Peyer's patch (tissue), 4 donors: ENCODE data around the gene ANG. TPM values are rescaled to one million over a fixed set of nuclear protein-coding genes. Genes with fewer than 3 reads are reported as not detected.
"Not testable (repeated sequence)": the region's sequence is repeated elsewhere in the genome, so short reads cannot be mapped to it uniquely, and the experiment has no call there.

Experiments used
- DNase-seq, 3 donors: peaks; one replicate each; pipeline ENCODE4 v3.0.0-alpha.2; 2017 to 2019
- H3K27ac ChIP-seq, 4 donors: fragments of 200-600 bp; sonication (generic); one replicate each; pipeline ENCODE4 v1.5.1; 2016 to 2019
- H3K27me3 ChIP-seq, 2 donors: fragments of 200-600 bp; sonication (generic); one replicate each; pipeline ENCODE4 v1.5.1; 2019
- H3K36me3 ChIP-seq, 3 donors: fragments of 200-600 bp; sonication (generic); one replicate each; pipeline ENCODE4 v1.5.1; 2016 to 2019
- H3K4me1 ChIP-seq, 4 donors: fragments of 200-600 bp; sonication (generic); one replicate each; pipeline ENCODE4 v1.5.1; 2016 to 2019
- H3K4me3 ChIP-seq, 4 donors: fragments of 200-600 bp; sonication (generic); 1 replicate in 3 of 4; 2 replicates in 1 of 4; pipeline ENCODE4 v1.5.1; 2016 to 2019; ENCODE audit warnings: mild to moderate bottlenecking in 1 of 4
- H3K9me3 ChIP-seq, 4 donors: fragments of 200-600 bp; sonication (generic); one replicate each; pipeline ENCODE4 v1.5.1; 2016 to 2019; ENCODE audit warnings: mild to moderate bottlenecking in 1 of 4
- POLR2A ChIP-seq, 2 donors: fragments of 450-650 bp; IDR thresholded peaks; one replicate each; pipeline ENCODE4 v1.5.1; 2017; ENCODE audit warnings: antibody characterized with exemption in 2 of 2, mild to moderate bottlenecking in 2 of 2, moderate library complexity in 2 of 2
- total RNA-seq, 4 donors: library from RNA; depleted of rRNA; stranded (reverse); fragments of >200 nt; gene quantifications; one replicate each; pipeline ENCODE4 v1.1.0, GENCODE V29; 2016
- TF ChIP-seq, protein P1 (sequence below), 6 experiments: fragments of 450-650 bp in 4 of 6; fragments of 200-600 bp in 2 of 6; sonication (generic) in 1 of 6; IDR thresholded peaks; one replicate each; pipeline ENCODE4 v1.5.1; 2017 to 2019; ENCODE audit warnings: antibody characterized with exemption in 6 of 6, mild to moderate bottlenecking in 3 of 6, moderate library complexity in 1 of 6

Gene ANG
- total RNA-seq, 4 donors from 2014 or later = 19.6 to 22.3 (median 20.0) TPM

DNA sequence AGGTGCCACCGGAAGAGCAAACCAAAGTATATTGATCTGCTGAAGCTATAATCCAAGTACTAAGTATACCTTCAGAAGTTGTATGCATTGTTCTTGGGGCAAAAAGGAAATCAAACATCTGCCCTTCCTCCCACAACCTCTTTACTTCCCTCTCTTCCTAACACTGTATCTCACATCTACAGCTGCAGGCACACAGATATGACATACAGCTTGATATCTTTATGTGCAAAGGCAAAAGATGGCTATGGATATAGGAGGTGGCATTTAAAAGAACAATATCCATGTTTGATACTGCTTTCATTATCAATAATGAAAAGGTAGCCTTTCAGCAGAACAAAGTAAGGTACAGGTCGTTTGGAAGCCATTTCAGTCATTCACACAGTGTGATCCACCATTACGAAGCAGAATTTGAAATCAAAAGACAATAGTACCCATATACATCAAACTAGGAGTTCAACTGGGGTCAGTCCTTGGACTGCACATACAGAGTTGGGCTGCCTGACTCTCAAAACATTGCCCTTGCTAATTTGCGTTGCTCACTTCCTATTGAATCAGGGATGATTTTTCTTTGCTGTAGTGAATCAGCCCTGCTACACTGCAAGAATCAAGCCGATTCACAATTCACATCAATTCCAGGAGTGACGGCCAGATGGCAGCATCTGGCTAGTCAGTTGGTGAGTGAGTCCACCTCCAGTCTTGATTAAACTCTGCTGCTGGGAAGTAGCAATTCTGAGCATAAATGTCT is 8.9 kb downstream of the ANG start:
- DNase-seq = peak; percentile 68 to 90 (median 82)
- Histone ChIP-seq H3K27ac (no peak overlapping the region), H3K9me3 (no peaks in the 10 kb centered on the region), H3K36me3 (peaks cover 0 to 29% (median 0%) of the 10 kb centered on the region in 3 donors), H3K27me3 (no peaks in the 10 kb centered on the region), H3K4me1 (no peaks in the 10 kb centered on the region), H3K4me3 (no peak overlapping the region)
- TF ChIP-seq POLR2A (IDR thresholded peaks at IDR 0.05) = no peak
- TF ChIP-seq, protein P1, sequence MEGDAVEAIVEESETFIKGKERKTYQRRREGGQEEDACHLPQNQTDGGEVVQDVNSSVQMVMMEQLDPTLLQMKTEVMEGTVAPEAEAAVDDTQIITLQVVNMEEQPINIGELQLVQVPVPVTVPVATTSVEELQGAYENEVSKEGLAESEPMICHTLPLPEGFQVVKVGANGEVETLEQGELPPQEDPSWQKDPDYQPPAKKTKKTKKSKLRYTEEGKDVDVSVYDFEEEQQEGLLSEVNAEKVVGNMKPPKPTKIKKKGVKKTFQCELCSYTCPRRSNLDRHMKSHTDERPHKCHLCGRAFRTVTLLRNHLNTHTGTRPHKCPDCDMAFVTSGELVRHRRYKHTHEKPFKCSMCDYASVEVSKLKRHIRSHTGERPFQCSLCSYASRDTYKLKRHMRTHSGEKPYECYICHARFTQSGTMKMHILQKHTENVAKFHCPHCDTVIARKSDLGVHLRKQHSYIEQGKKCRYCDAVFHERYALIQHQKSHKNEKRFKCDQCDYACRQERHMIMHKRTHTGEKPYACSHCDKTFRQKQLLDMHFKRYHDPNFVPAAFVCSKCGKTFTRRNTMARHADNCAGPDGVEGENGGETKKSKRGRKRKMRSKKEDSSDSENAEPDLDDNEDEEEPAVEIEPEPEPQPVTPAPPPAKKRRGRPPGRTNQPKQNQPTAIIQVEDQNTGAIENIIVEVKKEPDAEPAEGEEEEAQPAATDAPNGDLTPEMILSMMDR (IDR thresholded peaks at IDR 0.05) = peak; percentile 65 to 92 (median 80)

DNA sequence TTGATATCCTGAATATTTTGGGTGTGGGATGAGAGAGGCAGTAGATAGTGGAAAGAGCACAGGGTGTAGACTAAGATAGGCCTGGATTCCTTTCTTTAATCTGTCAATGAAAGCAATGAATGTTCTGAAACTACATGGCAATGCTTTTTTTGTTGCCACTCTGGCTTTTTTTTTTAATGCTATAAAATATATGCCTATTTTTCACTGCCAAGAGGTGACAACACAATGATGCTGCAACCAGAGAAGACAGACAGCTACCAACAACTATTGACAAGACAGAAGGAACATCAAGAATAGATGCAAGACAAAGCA is 9.4 kb downstream of the ANG start:
- DNase-seq = no peak
- Histone ChIP-seq H3K9me3 (no peaks in the 10 kb centered on the region), H3K4me3 (no peak overlapping the region), H3K27me3 (no peaks in the 10 kb centered on the region), H3K4me1 (no peaks in the 10 kb centered on the region), H3K36me3 (peaks cover 0 to 29% (median 0%) of the 10 kb centered on the region in 3 donors), H3K27ac (no peak overlapping the region)
- TF ChIP-seq, protein P1 (IDR thresholded peaks at IDR 0.05) = no peak

DNA sequence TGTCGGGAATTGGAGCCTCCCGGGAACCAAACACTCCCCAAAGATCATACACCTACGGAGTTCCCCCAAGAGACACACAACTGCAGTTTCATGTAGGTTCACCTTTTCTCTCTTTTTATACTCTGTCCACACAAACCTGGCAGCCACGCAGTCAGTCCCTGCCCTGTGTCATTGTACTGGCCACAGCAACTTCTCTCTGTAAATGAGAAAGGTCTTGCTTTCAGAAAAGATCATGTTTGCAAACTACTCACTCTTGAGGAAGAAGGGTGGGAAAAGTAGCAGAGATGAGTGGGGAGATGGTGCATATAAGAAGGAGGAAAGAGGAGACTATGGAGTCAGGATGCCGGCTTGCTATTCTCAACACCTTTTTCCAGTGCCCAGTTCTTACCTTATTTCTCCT is 10.4 kb downstream of the ANG start:
- TF ChIP-seq, protein P1 (IDR thresholded peaks at IDR 0.05) = no peak
- no peak for TF ChIP-seq POLR2A (IDR thresholded peaks at IDR 0.05)

DNA sequence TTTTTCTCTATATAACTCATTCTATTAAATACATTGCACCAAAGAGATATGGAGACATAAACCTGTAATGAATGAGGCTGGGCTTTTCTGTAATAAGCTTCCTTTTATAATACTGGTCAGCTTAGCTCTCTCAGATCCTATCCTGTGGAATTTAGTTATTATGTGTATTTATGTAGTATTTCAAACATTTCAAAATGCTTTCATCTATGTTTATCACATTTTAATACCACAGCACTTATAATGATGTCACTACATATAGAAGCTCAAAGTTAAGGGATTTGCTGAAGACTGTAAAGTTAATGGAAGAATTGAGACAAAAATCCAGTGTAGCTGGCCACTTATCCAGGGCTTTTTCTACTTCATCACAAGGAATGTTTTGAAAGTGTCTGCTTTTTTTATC is 11.4 kb downstream of the ANG start:
- H3K27me3 ChIP-seq = no peaks in the 10 kb centered on the region
- DNase-seq = no peak
- no peak overlapping the region for H3K27ac ChIP-seq
- no peak overlapping the region for H3K4me3 ChIP-seq
- no peaks in the 10 kb centered on the region for H3K9me3 ChIP-seq
- peaks cover 0 to 20% (median 0%) of the 10 kb centered on the region in 3 donors for H3K36me3 ChIP-seq
- no peak for TF ChIP-seq POLR2A (IDR thresholded peaks at IDR 0.05)
- TF ChIP-seq, protein P1 (IDR thresholded peaks at IDR 0.05) = no peak
- H3K4me1 ChIP-seq = no peaks in the 10 kb centered on the region

More for the DNA sequence above, 10.4 kb downstream of the ANG start:
- Histone ChIP-seq H3K4me1 (no peaks in the 10 kb centered on the region), H3K4me3 (no peak overlapping the region), H3K9me3 (no peaks in the 10 kb centered on the region), H3K27me3 (no peaks in the 10 kb centered on the region), H3K36me3 (peaks cover 0 to 24% (median 0%) of the 10 kb centered on the region in 3 donors), H3K27ac (no peak overlapping the region)
- no peak for DNase-seq

GRCh38 chr14:20700965-20701364 is 12.4 kb downstream of the ANG start:
- not testable (repeated sequence) for H3K4me1 ChIP-seq, H3K4me3 ChIP-seq, H3K9me3 ChIP-seq, DNase-seq, H3K27ac ChIP-seq, H3K27me3 ChIP-seq
- peaks cover 0 to 17% (median 0%) of the 10 kb centered on the region in 3 donors for H3K36me3 ChIP-seq

DNA sequence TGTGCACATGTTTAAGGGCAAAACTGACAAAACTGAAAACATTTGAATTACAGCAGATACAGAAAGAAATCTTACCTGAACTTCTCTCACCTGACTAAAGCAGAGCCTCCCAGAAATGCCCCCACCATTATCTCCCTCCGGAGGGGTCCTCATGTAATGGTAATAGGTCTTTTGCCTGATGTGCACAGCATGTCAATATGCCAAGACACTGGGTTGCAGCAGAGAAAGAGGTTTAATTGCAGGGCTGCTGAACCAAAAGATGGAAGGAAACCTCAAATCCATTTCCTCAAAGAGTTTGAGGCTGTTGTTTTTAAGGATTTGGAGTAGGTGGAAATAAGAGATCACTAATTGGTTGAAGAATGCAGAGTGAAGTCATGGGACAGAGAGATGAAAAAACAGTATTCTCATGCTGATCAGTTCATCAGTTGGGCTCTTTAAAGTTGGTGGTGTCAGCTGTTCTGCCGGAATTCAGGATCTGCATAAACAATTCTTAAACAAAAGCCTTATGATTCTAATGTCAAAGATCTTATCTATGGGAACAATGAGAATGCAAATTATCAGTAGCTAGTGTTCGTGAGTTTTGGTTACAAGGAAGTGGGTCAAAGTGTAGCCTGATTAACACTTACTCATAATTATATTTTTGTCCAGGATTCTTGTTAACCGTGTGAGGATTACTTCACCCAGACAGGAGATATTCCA is 18.2 kb downstream of the ANG start:
- H3K4me3 ChIP-seq = no peak overlapping the region
- H3K4me1 ChIP-seq = no peaks in the 10 kb centered on the region
- no peak for DNase-seq
- no peaks in the 10 kb centered on the region for H3K9me3 ChIP-seq
- TF ChIP-seq, protein P1 (IDR thresholded peaks at IDR 0.05) = no peak
- no peak for TF ChIP-seq POLR2A (IDR thresholded peaks at IDR 0.05)
- H3K27me3 ChIP-seq = no peaks in the 10 kb centered on the region
- no peaks in the 10 kb centered on the region for H3K36me3 ChIP-seq
- H3K27ac ChIP-seq = no peak overlapping the region
